Measurements from ENCODE around the gene GDF11.

The GDF11 gene

DNA sequence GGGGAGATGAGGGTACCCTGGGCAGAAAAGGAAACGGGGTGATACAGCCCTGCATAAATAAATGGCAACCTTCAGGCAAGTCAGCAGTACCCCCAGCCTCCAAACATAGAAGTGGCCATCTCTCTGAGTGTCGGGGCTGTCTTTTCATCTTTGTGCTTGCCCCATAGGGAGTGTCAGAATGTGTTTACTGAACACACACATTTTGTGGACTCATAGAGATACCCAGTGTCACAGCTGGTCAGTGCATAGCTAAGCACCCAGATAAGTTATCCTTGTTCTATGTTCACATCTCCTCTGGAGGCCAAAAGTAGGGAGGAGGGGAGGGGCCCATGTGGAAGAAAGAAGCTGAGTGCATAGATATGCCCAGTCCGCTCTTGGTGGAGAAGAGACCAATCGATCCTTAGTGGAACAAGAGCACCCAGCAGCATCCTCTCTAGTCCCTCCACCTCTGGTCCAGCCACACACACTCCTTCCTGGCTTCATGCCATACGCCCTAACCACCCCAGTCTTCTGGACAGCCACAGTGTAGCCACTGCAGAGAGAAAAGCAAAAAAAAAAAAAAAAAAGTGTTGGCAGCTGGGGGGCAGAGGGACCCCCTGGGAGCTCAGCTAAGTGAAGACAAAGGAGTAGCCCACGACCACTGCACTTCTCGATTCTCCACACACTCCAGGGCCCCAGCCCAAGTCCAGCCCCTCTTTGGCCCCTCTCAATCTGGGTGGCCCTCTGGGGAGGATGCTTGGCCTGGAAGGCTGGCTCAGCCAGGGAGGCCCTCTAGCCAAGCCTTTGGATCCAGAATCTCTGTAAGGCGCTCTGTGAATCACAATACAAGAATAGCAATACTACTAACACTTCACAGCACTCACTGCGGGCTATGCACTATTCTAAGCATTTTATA lies 37.9 kb upstream of the GDF11 start:
- Histone ChIP-seq H3K9me2 (replicated peaks; ENCODE audit: control insufficient read depth, low read length) (no peaks in the 10 kb centered on the region), H3K4me2 (ENCODE audit: low read length) (no peak overlapping the region), H3K9me3 (ENCODE audit: control insufficient read depth, insufficient read depth, low read length) (no peaks in the 10 kb centered on the region), H3K27ac (ENCODE audit: low read depth, low read length) (no peak overlapping the region), H4K20me1 (ENCODE audit: control insufficient read depth, insufficient read depth, low read depth, low read length) (no peaks in the 10 kb centered on the region), H3F3A (ENCODE audit: control insufficient read depth, insufficient read depth) (no peaks in the 10 kb centered on the region), H3K4me1 (ENCODE audit: control insufficient read depth, low read length) (peaks cover 28% of the 10 kb centered on the region), H3K36me3 (ENCODE audit: control insufficient read depth, low read length) (no peaks in the 10 kb centered on the region), H3K79me2 (ENCODE audit: control insufficient read depth, low read length) (no peaks in the 10 kb centered on the region), H3K4me3 (ENCODE audit: low read length) (no peak overlapping the region), H3K27me3 (ENCODE audit: control insufficient read depth, low read length) (peaks cover 28% of the 10 kb centered on the region)
- TF ChIP-seq, protein P1, sequence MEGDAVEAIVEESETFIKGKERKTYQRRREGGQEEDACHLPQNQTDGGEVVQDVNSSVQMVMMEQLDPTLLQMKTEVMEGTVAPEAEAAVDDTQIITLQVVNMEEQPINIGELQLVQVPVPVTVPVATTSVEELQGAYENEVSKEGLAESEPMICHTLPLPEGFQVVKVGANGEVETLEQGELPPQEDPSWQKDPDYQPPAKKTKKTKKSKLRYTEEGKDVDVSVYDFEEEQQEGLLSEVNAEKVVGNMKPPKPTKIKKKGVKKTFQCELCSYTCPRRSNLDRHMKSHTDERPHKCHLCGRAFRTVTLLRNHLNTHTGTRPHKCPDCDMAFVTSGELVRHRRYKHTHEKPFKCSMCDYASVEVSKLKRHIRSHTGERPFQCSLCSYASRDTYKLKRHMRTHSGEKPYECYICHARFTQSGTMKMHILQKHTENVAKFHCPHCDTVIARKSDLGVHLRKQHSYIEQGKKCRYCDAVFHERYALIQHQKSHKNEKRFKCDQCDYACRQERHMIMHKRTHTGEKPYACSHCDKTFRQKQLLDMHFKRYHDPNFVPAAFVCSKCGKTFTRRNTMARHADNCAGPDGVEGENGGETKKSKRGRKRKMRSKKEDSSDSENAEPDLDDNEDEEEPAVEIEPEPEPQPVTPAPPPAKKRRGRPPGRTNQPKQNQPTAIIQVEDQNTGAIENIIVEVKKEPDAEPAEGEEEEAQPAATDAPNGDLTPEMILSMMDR (IDR thresholded peaks at IDR 0.05; ENCODE audit: low read depth, low read length, poor library complexity, severe bottlenecking), result no peak
- TF ChIP-seq EZH2phosphoT487 (IDR thresholded peaks at IDR 0.05; ENCODE audit: borderline replicate concordance, low read length), result no peak

DNA sequence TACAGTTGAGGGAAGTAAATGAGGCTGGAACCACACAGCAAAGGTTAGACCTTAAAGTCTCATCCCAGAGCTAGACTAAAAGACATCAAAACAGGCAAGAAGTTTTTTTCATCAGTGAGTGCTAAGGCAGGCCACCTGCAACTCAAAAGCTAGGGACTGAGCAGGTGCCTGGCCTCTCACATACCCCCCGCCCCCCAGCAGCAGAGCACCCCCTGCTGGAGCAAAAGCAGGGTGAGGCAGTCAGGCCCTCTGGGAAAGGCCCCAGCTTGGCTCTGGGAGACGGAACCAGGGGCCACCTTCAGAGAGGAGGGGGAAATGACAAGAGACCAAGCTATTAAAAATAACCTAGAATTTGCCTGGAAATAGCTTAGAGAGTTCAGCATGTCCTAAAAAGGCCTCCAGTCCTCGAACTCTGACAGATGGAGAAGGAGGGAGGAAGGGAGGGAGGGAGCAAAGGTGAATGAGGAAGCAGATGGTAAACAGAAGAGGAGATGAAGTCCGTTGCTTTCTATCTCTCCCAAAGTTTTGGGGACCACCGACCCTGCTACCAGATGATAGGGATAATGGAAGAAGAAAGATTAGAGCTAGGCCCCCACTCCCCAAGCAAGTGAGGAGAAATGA lies 37.0 kb upstream of the GDF11 start:
- Histone ChIP-seq H3K79me2 (ENCODE audit: control insufficient read depth, low read length) (no peaks in the 10 kb centered on the region), H3K9me2 (replicated peaks; ENCODE audit: control insufficient read depth, low read length) (no peaks in the 10 kb centered on the region), H3K4me2 (ENCODE audit: low read length) (0 out of 2 replicates have a peak overlapping the region, but pooled peaks have one; percentile 15), H3K4me3 (ENCODE audit: low read length) (no peak overlapping the region), H3K4me1 (ENCODE audit: control insufficient read depth, low read length) (peaks cover 33% of the 10 kb centered on the region), H3F3A (ENCODE audit: control insufficient read depth, insufficient read depth) (no peaks in the 10 kb centered on the region), H3K27ac (ENCODE audit: low read depth, low read length) (no peak overlapping the region), H4K20me1 (ENCODE audit: control insufficient read depth, insufficient read depth, low read depth, low read length) (no peaks in the 10 kb centered on the region), H3K9me3 (ENCODE audit: control insufficient read depth, insufficient read depth, low read length) (no peaks in the 10 kb centered on the region), H3K36me3 (ENCODE audit: control insufficient read depth, low read length) (no peaks in the 10 kb centered on the region), H3K27me3 (ENCODE audit: control insufficient read depth, low read length) (peaks cover 33% of the 10 kb centered on the region)
- TF ChIP-seq, protein P1 (IDR thresholded peaks at IDR 0.05; ENCODE audit: low read depth, low read length, poor library complexity, severe bottlenecking), result peak; percentile 82
- TF ChIP-seq EZH2phosphoT487 (IDR thresholded peaks at IDR 0.05; ENCODE audit: borderline replicate concordance, low read length), result no peak

DNA sequence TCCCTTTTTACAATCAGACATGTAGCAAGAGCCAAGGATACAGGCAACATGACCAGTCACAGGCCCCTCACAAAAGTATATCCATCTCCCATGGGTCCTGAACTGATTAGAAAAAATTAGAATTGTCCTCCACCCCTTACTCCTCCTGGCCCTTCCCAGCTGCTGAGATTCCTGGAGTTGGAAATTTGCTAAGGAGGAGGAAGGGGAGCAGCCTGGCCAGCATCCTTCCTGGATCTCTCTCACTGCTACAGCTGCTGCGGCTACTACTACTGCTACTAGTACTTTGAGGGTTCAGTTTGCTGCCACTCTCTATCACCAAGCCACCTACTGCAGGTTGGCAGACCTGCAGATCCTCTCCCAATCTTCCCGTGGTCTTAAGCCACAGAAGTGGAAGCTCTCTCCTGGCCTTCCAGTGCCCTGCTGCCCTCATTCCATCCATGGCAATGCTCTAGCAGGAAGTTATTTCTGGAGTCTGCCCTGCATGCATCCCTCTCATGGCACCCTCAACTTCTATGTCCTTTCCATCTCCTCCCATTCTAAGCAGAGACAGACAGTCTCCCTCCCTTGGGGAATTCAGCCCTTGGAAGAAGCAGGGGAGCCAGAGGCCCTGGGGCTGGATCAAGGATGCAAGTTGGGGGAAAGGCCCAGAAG lies 36.2 kb upstream of the GDF11 start:
- Histone ChIP-seq H3K9me3 (ENCODE audit: control insufficient read depth, insufficient read depth, low read length) (no peaks in the 10 kb centered on the region), H3K27me3 (ENCODE audit: control insufficient read depth, low read length) (peaks cover 36% of the 10 kb centered on the region), H3F3A (ENCODE audit: control insufficient read depth, insufficient read depth) (no peaks in the 10 kb centered on the region), H3K27ac (ENCODE audit: low read depth, low read length) (no peak overlapping the region), H3K4me1 (ENCODE audit: control insufficient read depth, low read length) (peaks cover 35% of the 10 kb centered on the region), H3K4me2 (ENCODE audit: low read length) (no peak overlapping the region), H3K9me2 (replicated peaks; ENCODE audit: control insufficient read depth, low read length) (no peaks in the 10 kb centered on the region), H3K4me3 (ENCODE audit: low read length) (no peak overlapping the region), H3K36me3 (ENCODE audit: control insufficient read depth, low read length) (no peaks in the 10 kb centered on the region), H4K20me1 (ENCODE audit: control insufficient read depth, insufficient read depth, low read depth, low read length) (no peaks in the 10 kb centered on the region), H3K79me2 (ENCODE audit: control insufficient read depth, low read length) (no peaks in the 10 kb centered on the region)
- TF ChIP-seq, protein P1 (IDR thresholded peaks at IDR 0.05; ENCODE audit: low read depth, low read length, poor library complexity, severe bottlenecking), result no peak

Measured in DOHH2 (cell line).